T47D (cell line): ENCODE results near the gene NOX3.

Source experiments
- DNase-seq, 2 experiments: peaks; one replicate each; pipeline versions ENCODE4 v3.0.0 to v3.0.0-alpha.2; 2011 to 2012; ENCODE audit warnings: low read depth in 1 of 2, low spot score in 1 of 2
- JUND ChIP-seq: IDR thresholded peaks from 2 replicates; pipeline ENCODE4 v1.6.1; 2012; ENCODE audit warnings: low read depth
- in situ Hi-C: cut with HindIII; loops from 2 replicates; pipeline ENCODE4 v1.10.0; 2016; ENCODE audit warnings: low sequenced_read_pairs, low pct_unique_long_range_greater_than_20kb

Gene NOX3

DNA sequence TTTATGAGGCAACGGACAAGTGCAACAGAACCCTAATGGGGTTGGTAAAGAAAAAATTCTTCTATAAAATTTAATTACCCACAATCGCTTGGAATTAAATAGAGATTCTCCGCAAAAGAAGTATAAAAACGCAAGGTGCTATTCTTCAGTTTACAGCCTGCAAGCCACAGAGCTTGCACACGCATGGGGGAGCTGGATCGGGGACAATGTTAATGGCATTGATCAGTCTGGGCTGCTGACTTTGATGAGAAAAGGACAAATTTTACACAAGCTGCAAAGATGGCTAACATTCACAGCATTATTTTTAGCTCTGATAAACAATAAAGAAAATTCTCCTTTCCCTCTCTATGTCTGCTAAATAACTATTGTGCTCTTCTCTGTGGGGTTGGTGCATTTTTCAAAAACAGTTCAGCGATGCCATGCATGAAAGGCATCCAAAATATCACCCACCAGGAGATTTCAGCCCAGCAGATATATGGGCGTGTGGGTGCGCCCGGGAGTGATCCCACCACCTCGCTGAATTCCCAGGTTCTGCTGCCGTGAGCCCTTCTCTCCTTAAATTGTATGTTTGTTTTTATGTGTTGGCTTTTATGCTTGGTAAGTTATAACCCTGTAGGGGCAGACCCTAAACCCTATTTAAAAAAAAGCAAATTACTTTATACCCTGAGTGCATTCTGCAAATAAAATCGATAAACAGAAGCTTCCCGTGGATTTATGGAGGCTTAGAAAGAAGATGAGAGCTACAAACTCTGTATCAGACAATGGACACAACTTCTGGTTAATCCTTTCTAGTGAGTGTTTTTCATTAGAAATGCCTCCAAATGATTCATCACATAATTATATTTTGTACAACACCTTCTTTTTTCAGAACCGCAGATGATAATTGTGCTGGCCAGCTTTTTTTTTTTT lies 55.6 kb downstream of the NOX3 start:
- in situ Hi-C loops = no loop called here
- DNase-seq = no peak
- TF ChIP-seq JUND = no peak

DNA sequence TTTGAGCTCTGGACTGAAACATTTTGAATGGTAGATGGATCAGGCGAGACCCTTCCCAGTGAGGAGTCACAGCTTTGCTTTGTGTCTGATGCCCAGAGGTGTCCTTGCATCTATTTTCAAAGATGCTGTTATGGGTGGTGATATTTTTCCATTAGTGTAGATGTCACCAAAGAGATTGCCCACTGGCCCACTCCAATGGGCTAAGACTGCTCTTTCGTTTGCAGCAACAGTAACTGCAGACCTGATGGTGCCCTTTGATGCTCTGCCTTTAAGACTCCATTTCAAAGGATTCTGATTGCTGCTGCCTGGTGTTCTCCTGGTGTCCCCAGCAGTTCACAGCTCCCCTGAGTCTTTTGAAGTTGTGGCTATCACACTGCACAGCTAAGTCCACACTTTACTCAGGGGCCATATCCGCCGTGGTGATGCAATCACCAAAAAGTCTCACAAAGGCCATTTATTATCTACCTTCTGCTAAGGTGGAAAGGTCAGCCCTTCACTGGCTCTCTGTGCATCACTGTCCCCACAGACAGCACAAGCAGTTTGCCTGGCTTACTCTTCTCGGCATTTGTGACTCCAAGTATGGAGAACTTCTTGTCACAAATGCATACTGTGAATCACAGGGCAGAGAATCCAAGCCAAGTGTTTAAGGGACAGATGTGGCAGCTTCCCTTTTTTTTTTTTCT lies 56.4 kb downstream of the NOX3 start:
- DNase-seq = no peak
- TF ChIP-seq JUND = no peak
- in situ Hi-C loops = no loop called here

DNA sequence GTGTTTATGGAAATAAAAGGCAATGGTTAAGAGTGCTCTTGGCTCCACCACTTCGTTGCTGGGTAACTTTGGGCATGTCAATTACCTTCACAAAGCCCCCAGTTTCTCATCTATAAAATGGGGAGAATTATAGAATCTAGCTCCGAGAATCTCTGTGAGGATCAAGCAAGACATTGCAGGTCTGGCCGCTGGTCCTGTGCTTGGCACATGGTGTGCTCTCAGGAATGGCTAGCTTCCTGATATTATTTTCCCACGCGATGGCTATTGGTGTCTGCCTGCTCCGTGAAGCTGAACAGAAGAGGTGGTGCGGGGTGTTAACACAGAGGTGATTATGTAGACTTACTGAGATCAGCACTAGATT lies 57.0 kb downstream of the NOX3 start:
- DNase-seq = no peak
- TF ChIP-seq JUND = no peak
- in situ Hi-C loops = no loop called here

DNA sequence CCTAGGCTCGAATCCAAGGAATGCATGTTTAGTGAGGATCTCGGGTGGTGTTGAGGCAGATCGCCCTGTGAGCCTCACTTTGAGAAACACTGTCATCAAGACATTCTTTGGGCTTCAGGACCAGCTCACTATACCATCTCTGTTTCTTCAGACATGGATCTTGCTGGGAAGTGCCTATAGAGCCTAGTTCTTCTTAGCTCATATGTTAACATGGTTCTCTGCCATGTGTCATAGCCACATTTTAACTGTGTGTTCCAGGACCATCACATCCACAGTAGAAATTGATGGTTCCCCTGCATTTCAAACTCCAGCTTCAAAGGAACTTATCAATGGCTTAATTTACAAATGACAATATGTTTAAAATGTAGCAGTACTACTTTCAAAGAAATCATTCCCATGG lies 57.4 kb downstream of the NOX3 start:
- in situ Hi-C loops = no loop called here
- TF ChIP-seq JUND = no peak
- no peak for DNase-seq

DNA sequence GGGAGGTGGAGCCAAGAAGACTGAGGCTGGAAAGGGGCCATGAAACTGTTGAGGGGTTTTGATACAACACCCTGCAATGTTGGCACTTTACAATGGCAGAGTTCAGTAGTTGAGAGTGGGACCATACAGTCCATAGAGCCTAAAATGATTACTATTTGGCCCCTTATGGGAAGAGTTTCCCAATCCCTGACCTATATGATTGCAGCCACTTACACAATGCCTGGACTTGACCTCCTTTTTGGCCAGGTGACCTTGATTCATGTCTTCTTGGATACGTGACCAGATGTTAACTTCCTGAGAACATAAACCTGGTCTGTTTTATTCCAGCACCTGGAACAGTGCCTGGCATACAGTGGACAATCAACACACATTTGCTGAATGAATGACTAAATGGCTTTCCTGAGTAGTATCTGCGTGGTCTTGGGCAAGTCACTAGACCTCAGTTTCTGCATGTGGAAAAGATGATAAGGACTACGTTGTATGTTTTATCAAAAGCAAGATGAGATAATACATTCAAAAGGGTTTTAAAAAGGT lies 58.4 kb downstream of the NOX3 start:
- no peak for TF ChIP-seq JUND
- DNase-seq = no peak
- in situ Hi-C loops = no loop called here

DNA sequence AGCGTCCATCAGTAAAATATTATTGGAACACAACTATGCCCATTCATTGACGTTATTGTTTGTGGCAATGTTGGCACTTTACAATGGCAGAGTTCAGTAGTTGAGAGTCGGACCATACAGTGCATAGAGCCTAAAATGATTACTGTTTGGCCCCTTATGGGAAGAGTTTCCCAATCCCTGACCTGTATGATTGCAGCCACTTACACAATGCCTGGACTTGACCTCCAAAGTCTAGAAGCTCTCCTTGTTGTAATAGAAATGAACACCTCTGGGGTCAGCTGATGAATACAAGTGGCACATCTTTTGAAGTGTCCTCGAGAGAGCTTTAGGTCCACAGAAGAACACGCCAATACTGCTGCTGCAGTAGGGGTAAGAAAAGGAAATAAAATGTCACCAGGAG lies 59.0 kb downstream of the NOX3 start:
- in situ Hi-C loops = no loop called here
- no peak for TF ChIP-seq JUND
- no peak for DNase-seq

DNA sequence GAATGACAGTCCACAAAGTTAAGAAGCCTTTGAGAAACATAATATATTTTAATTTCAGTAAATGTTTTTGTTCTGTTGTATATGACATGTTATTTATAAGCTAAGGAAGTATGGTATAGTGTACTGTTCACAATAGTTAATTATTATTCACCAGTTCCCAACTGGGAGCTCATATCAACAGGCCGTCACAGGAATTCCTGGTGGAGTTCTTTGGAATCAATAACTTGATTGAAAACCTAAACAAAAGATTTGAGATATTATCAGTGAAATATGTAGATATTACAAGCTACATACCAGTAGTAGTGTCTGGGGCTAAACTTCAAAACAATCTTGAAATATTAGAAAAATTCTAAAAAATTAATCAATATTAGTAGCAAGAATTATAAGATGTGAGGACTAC lies 60.3 kb downstream of the NOX3 start:
- TF ChIP-seq JUND = no peak
- no peak for DNase-seq
- in situ Hi-C loops = no loop called here

DNA sequence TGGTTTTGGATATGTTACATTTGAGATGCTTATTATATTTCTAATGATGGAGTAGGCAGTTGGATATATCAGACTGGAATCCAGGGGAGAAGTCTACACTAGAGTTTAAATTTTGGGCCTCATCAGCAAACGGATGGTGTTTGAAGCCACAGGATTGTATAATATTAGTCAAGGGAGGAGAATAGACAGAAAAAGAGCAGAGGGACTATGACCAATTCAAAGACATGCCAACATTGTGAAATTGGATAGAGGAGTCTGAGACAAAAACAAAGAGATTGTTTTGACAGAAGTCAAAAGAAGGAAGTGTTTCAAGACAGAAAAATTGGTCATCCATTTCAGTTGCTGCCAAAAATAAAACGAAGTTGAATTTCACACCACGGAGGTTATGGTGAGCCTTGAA lies 66.5 kb downstream of the NOX3 start:
- in situ Hi-C loops = no loop called here
- DNase-seq = no peak
- no peak for TF ChIP-seq JUND

DNA sequence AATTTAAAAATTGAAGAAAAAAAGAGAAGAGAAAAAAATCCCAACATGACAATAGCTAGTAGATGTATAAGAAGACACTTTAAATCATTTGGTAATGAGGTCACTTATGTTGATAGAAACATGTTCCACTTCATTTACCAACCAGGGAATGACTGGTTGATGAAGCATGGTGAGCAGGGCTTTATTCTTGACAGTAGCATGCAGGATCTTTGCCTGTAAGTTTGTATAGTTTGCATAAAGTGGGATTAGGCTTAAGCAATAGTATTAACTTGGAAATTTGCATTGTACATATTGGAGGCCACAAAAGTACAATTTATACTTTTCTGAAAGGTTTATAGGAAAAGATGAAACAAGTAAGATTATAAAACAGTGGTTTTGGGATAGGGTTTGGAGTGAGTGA lies 67.0 kb downstream of the NOX3 start:
- in situ Hi-C loops = no loop called here
- DNase-seq = no peak
- TF ChIP-seq JUND = no peak

DNA sequence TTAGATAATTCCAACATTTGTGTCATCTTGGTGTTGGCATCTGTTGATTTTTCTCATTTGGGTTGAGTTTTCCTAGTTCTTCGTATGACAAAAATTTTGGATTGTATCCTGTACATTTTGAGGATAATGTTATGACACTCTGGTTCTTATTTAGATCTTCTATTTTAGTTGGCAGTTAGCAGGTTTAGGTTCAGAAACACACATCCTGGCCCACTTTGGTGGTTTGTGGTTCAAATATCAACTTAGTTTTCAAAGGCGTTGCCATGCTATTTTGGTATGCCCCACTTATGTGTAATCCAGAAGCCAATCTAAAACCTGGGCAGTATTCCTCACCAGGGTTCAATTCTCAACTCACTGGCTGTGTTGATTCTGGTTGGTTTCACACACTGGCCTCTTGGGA lies 68.2 kb downstream of the NOX3 start:
- TF ChIP-seq JUND = no peak
- no peak for DNase-seq

DNA sequence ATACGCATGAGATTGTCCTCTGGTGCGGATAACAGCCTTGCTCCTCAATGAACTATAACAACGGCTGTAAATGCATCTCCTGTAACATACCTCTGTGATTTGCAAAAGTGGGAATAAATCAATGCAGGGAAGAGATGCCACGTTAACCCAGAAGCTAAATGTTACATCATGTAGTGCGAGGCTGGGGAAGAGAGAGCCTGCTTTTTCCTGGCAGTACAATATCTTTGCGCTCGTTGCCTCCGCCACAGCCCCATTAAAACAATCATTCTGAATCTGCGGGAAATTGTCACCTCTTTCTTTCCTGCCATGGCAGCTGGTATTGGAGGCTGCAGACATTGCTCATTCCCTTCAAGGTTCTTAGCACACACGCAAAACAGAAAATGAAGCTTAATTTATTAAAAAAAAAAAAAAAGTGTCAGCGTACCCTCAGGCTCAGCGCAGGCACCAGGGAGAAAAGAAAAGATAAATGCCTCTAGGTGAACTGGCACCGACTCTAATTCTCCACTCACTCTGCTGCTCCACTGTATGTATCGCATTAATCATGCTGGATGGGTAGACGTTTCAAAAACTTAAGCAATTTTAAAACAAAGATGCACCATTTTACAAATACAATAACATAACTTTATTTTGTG lies 71.2 kb downstream of the NOX3 start:
- DNase-seq = no peak
- in situ Hi-C loops = no loop called here

More for the DNA sequence above, 68.2 kb downstream of the NOX3 start:
- in situ Hi-C loops = no loop called here

DNA sequence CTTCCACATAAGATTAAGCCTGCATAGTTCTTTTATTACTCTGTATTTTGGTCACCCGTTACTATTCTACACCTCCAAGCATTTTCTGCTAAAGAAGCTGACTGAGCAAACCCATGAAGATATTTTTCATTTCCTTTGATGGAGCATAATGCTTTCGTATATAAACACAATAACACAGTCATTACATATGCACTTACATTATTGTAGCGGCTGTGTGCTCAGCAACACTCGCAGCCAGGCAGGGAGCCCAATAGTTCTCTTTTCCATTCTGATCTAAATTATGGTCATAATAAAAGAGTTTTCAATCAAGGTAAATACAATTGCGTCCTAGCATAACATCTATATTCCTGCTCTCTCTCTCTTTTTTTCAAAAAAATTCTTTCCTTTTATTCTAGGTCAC lies 71.7 kb downstream of the NOX3 start:
- in situ Hi-C loops = no loop called here
- no peak for TF ChIP-seq JUND
- DNase-seq = no peak

More for the DNA sequence above, 71.2 kb downstream of the NOX3 start:
- TF ChIP-seq JUND = no peak

DNA sequence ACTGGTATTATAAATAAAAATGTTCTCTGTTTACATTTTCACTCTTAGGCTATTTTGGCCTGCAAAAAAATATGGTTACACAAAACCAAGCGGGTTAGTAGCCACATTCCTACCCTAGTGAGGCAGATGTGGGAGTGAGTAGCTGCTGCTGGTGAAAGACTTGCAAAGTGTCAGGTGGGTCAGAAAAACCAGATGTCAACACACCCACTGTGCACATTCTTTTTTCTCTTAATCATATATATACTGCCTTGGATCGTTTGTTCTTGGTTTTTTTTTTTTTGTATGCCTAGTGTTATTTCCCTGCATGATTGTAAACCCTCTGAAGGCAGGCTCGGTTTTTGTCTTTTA lies 73.3 kb downstream of the NOX3 start:
- no peak for TF ChIP-seq JUND
- in situ Hi-C loops = no loop called here

More for the DNA sequence above, 73.3 kb downstream of the NOX3 start:
- no peak for DNase-seq
